K562 (cell line): ENCODE data around the gene DPM2. TPM values are rescaled to one million over a fixed set of nuclear protein-coding genes. Genes with fewer than 3 reads are reported as not detected.

Experiments used
- ATAC-seq: fragments of 200-7000 bp; cut with Tn5 transposase; 3 replicates; pipeline ENCODE4 v1.9.1; 2020; ENCODE audit warnings: moderate library complexity
- BruUV-seq: library from RNA; stranded (reverse); fragments of 400-500 nt; replicated peaks from 2 replicates; lab custom pipeline; 2021; lab: Mats Ljungman, UMichigan
- CTCF ChIA-PET: fragments of 300-600 bp; formaldehyde crosslinking; extraction: SDS; loops from one replicate; lab custom pipeline; 2021; ENCODE audit warnings: low intra/inter-chr PET ratio; lab: Yijun Ruan, JAX
- POLR2A ChIA-PET: fragments of 300-600, 350-650 bp; sonication (Branson Sonifier 250); formaldehyde crosslinking; extraction: SDS; loops from one replicate; lab custom pipeline; 2021; ENCODE audit warnings: antibody characterized with exemption, inconsistent platforms; lab: Yijun Ruan, JAX
- DNase-seq, 4 experiments: peaks; one replicate each; pipeline versions ENCODE4 v3.0.0 to v3.0.0-alpha.2; 2011 to 2018; ENCODE audit warnings: low spot score in 3 of 4, mixed read lengths in 3 of 4; ENCODE audit errors: extremely low read depth in 1 of 4
- FAIRE-seq: peaks from 2 replicates; lab custom pipeline; 2011; peaks lifted over from hg19 to GRCh38; lab: Jason Lieb, UNC
- H2AFZ ChIP-seq: 2 replicates; pipeline ENCODE4 v1.6.0; 2011; ENCODE audit warnings: low read depth, low read length, control low read depth, inconsistent platforms
- H3K27ac ChIP-seq: fragments of 200-600 bp; 3 replicates; pipeline ENCODE4 v1.8.0; 2011; ENCODE audit warnings: low read depth, mild to moderate bottlenecking, control low read depth, inconsistent platforms, low read length, moderate library complexity, mixed read lengths; ENCODE audit errors: extremely low read depth
- H3K27me3 ChIP-seq, 2 experiments: fragments of 300-600 bp in 1 of 2; 2 replicates in 1 of 2; 3 replicates in 1 of 2; pipeline versions ENCODE4 v1.6.0 to v1.8.0; 2011; ENCODE audit warnings: inconsistent platforms in 2 of 2, low read length in 2 of 2, mild to moderate bottlenecking in 1 of 2, mixed read lengths in 1 of 2, moderate library complexity in 1 of 2; ENCODE audit not compliant: control insufficient read depth in 2 of 2, insufficient read depth in 2 of 2
- H3K36me3 ChIP-seq: fragments of 300-600 bp; 3 replicates; pipeline ENCODE4 v1.8.0; 2011; ENCODE audit warnings: mild to moderate bottlenecking, low read length, inconsistent platforms; ENCODE audit not compliant: control insufficient read depth, insufficient read depth
- H3K4me1 ChIP-seq, 2 experiments: fragments of 200-600 bp in 1 of 2; replicated peaks in 1 of 2; 2 replicates in 1 of 2; 3 replicates in 1 of 2; pipeline versions ENCODE4 v1.5.1 to v1.8.0; 2011; ENCODE audit warnings: inconsistent platforms in 2 of 2, low read length in 2 of 2, mild to moderate bottlenecking in 1 of 2, mixed read lengths in 1 of 2, moderate library complexity in 1 of 2; ENCODE audit not compliant: control insufficient read depth in 2 of 2, insufficient read depth in 2 of 2
- H3K4me2 ChIP-seq: 2 replicates; pipeline ENCODE4 v1.6.1; 2011; ENCODE audit warnings: low read length, control low read depth, inconsistent platforms, mixed read lengths; ENCODE audit not compliant: insufficient read depth
- H3K4me3 ChIP-seq: fragments of 200-600 bp; sonication (generic), shearing (Covaris generic); 2 replicates; pipeline ENCODE4 v1.5.1; 2016; ENCODE audit warnings: control low read depth, inconsistent platforms
- H3K79me2 ChIP-seq: fragments of 200-600 bp; 3 replicates; pipeline ENCODE4 v1.8.0; 2011; ENCODE audit warnings: low read length, inconsistent platforms; ENCODE audit not compliant: control insufficient read depth, insufficient read depth
- H3K9ac ChIP-seq, 2 experiments: 2 replicates each; pipeline versions ENCODE4 v1.6.0 to v1.6.1; 2011; ENCODE audit warnings: low read depth in 2 of 2, low read length in 2 of 2, control low read depth in 1 of 2, inconsistent platforms in 1 of 2, mild to moderate bottlenecking in 1 of 2, mixed read lengths in 1 of 2; ENCODE audit not compliant: insufficient read depth in 1 of 2
- H3K9me1 ChIP-seq: one replicate; pipeline ENCODE4 v1.6.0; 2011; ENCODE audit warnings: inconsistent platforms, mild to moderate bottlenecking, low read length, moderate library complexity; ENCODE audit not compliant: control insufficient read depth, insufficient read depth
- H3K9me3 ChIP-seq: replicated peaks from 2 replicates; pipeline ENCODE4 v1.5.1; 2011; ENCODE audit warnings: low read depth, low read length, inconsistent platforms; ENCODE audit not compliant: control insufficient read depth, insufficient read depth
- H4K20me1 ChIP-seq: replicated peaks from 2 replicates; pipeline ENCODE4 v1.6.1; 2011; ENCODE audit warnings: low read length, inconsistent platforms, mixed read lengths; ENCODE audit not compliant: control insufficient read depth, insufficient read depth
- HDAC8 ChIP-seq: fragments of 450-650 bp; IDR thresholded peaks from 2 replicates; pipeline ENCODE4 v1.6.1; 2016; ENCODE audit warnings: mild to moderate bottlenecking, missing genetic modification characterization, moderate library complexity, missing compliant biosample characterization
- JUND ChIP-seq, 2 experiments: IDR thresholded peaks; 2 replicates in 1 of 2; 3 replicates in 1 of 2; pipeline ENCODE4 v1.6.1; 2011; ENCODE audit warnings: borderline replicate concordance in 2 of 2, low read depth in 2 of 2, low read length in 2 of 2, improper control_type of control experiment in 1 of 2, missing biosample characterization in 1 of 2, missing genetic modification characterization in 1 of 2, missing genetic modification reagents in 1 of 2
- POU5F1 ChIP-seq: fragments of 150-350 bp; IDR thresholded peaks from 2 replicates; pipeline ENCODE4 v1.6.1; 2014; ENCODE audit warnings: borderline replicate concordance, low read length, low read depth, mild to moderate bottlenecking; ENCODE audit not compliant: partially characterized antibody
- SNRNP70 ChIP-seq: fragments of 200-400 bp; formaldehyde crosslinking; optimal IDR thresholded peaks from 2 replicates; pipeline ENCODE3; 2017; ENCODE audit warnings: low read depth, low read length
- SRF ChIP-seq, 2 experiments: fragments of 250-450, 450-650 bp in 1 of 2; sonication (Bioruptor Pico) in 1 of 2; sonication (generic) in 1 of 2; formaldehyde crosslinking; IDR thresholded peaks; 2 replicates each; pipeline versions ENCODE4 v1.5.0 to v1.5.1; 2020 to 2022; ENCODE audit warnings: mild to moderate bottlenecking in 1 of 2, missing genetic modification reagents in 1 of 2
- USF1 ChIP-seq: sonication (generic); formaldehyde crosslinking; IDR thresholded peaks from 2 replicates; pipeline ENCODE4 v1.9.0; 2022; ENCODE audit warnings: mild to moderate bottlenecking, missing genetic modification reagents
- XRCC5 ChIP-seq: fragments of 200-400 bp; formaldehyde crosslinking; IDR thresholded peaks from 2 replicates; pipeline ENCODE4 v1.6.1; 2017; ENCODE audit warnings: low read depth, mild to moderate bottlenecking, low read length
- WGBS: fragments of 100-300 bp; shearing (Covaris generic); methylation state at CpG from one replicate; pipeline ENCODE4 v1.1.6; 2016; ENCODE audit warnings: low coverage, mixed read lengths; ENCODE audit not compliant: insufficient coverage; ENCODE audit errors: missing lambda C conversion rate; 5-methylcytosine and 5-hydroxymethylcytosine counted together
- in situ Hi-C: fragments of 300-500 bp; cut with MboI; formaldehyde crosslinking; loops from 4 replicates; pipeline ENCODE4 v1.15.0; 2018; ENCODE audit warnings: inconsistent platforms, mixed read lengths
- intact Hi-C: fragments of 100-400 bp; cut with micrococcal nuclease; formaldehyde crosslinking; loops from 2 replicates; pipeline ENCODE4 v1.14.2; 2022
- polyA plus RNA-seq, 8 experiments: library from polyadenylated mRNA; depleted of rRNA in 4 of 8; stranded (reverse) in 5 of 8; unstranded in 3 of 8; fragments of >200 nt; fragmentation: Nextera tagmentation in 2 of 8; fragmentation: Illumina TruSeq in 1 of 8; extraction: Ambion mirVana in 2 of 8; extraction: Trizol in 1 of 8; gene quantifications; 2 replicates each; pipeline versions ENCODE4 v1.2.1 to v1.2.3, GENCODE V29; 2011 to 2014; ENCODE audit warnings: inconsistent platforms in 1 of 8, missing spikeins in 1 of 8
- total RNA-seq, 7 experiments: library from RNA; depleted of rRNA in 6 of 7; stranded (reverse); fragments of >200 nt in 6 of 7; fragmentation: Illumina TruSeq in 2 of 7; extraction: Trizol in 2 of 7; gene quantifications; 2 replicates each; pipeline versions ENCODE4 v1.2.1 to v1.2.3, GENCODE V29; 2011 to 2021; ENCODE audit warnings: low replicate concordance in 1 of 7
- TF ChIP-seq, protein P1 (sequence below): fragments of 450-650 bp; formaldehyde crosslinking; IDR thresholded peaks from 2 replicates; pipeline ENCODE4 v1.4.0; 2022; ENCODE audit warnings: missing genetic modification characterization
- TF ChIP-seq, protein P2 (sequence below): fragments of 250-450 bp; sonication (Bioruptor Pico); IDR thresholded peaks from 2 replicates; pipeline ENCODE4 v1.6.1; 2021; ENCODE audit warnings: mild to moderate bottlenecking

DPM2 gene
- total and polyA plus RNA-seq, 9 of the 15 experiments (the other 6 are each of a cell fraction or from before 2014, with no cell fraction given) = 43.5 to 126 (median 71.1) TPM

GRCh38 chr9:127968700-127969383 lies 31.2 kb upstream of the DPM2 start:
- Histone ChIP-seq H3K27ac (0 out of 3 replicates have a peak overlapping the region, but pooled peaks have one; percentile 19), H3K4me1 (peaks cover 45 to 95% of the 10 kb centered on the region in 2 experiments), H3K4me2 (peak overlapping the region; percentile 39; the same call in 1 of the 2 replicates), H3K4me3 (no peak overlapping the region), H3K9me1 (no peaks in the 10 kb centered on the region), H3K36me3 (no peaks in the 10 kb centered on the region), H2AFZ (no peak overlapping the region), H3K27me3 (no peaks in the 10 kb centered on the region), H4K20me1 (peaks cover 16% of the 10 kb centered on the region), H3K79me2 (peaks cover 75% of the 10 kb centered on the region), H3K9ac (peak overlapping the region in 1 of 2 experiments; percentile 49; a peak in 1 of 4 replicates), H3K9me3 (no peaks in the 10 kb centered on the region)
- DNase-seq = no peak
- intact Hi-C loops = no loop called here
- no TSS peak for BruUV-seq
- ChIA-PET POLR2A (interaction anchor here (1.6 kb wide), 1 partner anchor 11 kb away, joined by 11 read pairs; the partner anchor contains the start of gene EEIG1), CTCF (no interaction called here)
- in situ Hi-C loops = loop anchor here (10.0 kb wide), 1 partner anchor 66 kb away; no protein-coding TSS in a partner anchor
- WGBS = 52% methylated on average over 10 of the region's 10 CpGs
- FAIRE-seq = peak; percentile 72
- ATAC-seq = peak; percentile 6; the same call in 1 of the 3 replicates
- TF ChIP-seq JUND (IDR thresholded peaks at IDR 0.05; ENCODE audit: borderline replicate concordance, low read depth, low read length) (peak; percentile 29; the same call in 1 of the 2 replicates), JUND (tag; IDR thresholded peaks at IDR 0.05; ENCODE audit: borderline replicate concordance, low read depth, low read length) (no peak), HDAC8 (no peak), POU5F1 (no peak), USF1 (CRISPR knock-in tag) (peak; percentile 41; the same call in 1 of the 2 replicates), SNRNP70 (no peak), SRF (CRISPR knock-in tag; IDR thresholded peaks at IDR 0.05) (no peak), XRCC5 (no peak)
- TF ChIP-seq, protein P1, sequence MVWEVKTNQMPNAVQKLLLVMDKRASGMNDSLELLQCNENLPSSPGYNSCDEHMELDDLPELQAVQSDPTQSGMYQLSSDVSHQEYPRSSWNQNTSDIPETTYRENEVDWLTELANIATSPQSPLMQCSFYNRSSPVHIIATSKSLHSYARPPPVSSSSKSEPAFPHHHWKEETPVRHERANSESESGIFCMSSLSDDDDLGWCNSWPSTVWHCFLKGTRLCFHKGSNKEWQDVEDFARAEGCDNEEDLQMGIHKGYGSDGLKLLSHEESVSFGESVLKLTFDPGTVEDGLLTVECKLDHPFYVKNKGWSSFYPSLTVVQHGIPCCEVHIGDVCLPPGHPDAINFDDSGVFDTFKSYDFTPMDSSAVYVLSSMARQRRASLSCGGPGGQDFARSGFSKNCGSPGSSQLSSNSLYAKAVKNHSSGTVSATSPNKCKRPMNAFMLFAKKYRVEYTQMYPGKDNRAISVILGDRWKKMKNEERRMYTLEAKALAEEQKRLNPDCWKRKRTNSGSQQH (CRISPR knock-in tag) = no peak
- TF ChIP-seq, protein P2, sequence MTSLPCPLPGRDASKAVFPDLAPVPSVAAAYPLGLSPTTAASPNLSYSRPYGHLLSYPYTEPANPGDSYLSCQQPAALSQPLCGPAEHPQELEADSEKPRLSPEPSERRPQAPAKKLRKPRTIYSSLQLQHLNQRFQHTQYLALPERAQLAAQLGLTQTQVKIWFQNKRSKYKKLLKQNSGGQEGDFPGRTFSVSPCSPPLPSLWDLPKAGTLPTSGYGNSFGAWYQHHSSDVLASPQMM (CRISPR knock-in tag) = no peak
